ENCODE data around the gene SEPTIN1.

Gene SEPTIN1

DNA sequence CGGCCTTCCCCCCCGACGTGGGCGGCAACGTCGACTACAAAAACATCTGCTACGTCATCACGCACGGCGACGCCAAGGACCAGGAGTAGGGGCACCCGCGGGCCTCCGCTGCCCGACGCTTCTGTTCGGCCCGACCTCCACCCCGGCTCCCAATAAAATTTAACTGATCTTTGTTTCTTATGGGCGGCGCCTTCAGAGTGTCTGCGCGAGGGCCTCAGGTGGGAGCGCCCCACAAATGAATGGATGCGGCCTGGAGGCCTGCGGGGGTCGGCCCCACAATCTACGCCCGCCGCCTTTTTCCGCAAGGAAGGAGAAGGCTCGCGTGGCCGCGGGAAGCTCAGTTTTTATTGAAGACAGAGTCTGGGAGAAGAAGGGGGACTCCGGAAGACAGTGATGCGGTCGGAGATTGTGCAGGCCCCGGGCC is 4.5 kb downstream of the SEPTIN1 start:
- in situ Hi-C loops (cut with HindIII; ENCODE audit: low sequenced_read_pairs): no loop called here

DNA sequence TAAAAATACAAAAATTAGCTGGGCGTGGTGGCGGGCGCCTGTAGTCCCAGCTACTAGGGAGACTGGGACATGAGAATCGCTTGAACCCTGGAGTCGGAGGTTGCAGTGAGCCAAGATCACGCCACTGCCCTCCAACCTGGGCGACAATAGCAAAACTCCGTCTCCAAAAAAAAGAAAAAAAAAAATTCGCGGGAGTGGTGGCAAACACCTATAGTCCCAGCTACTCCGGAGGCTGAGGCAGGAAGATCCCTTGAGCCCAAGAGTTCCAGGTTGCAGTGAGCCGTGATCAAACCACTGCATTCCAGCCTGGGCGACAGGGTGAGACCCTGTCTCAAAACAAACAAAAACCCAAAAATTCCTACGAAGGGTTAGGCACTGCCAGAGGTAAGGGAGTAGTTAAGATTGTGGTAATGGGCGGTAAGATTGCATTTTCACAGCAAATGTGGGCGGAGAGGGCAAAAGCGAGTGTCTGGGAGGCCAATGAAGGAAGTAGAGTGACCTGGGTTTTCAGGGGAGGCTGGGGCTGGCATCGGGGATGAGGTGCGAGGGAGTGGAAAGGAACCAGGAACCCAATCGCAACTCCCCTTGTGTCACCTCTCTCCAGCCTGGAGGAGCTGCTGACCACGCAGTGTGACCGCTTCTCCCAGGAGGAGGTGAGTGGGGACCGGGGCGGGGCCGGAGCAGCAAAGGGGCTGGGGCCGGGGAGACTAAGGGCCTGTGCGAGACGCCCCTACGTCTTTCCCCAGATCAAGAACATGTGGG is 5.1 kb downstream of the SEPTIN1 start:
- in situ Hi-C loops (cut with HindIII; ENCODE audit: low sequenced_read_pairs): no loop called here

DNA sequence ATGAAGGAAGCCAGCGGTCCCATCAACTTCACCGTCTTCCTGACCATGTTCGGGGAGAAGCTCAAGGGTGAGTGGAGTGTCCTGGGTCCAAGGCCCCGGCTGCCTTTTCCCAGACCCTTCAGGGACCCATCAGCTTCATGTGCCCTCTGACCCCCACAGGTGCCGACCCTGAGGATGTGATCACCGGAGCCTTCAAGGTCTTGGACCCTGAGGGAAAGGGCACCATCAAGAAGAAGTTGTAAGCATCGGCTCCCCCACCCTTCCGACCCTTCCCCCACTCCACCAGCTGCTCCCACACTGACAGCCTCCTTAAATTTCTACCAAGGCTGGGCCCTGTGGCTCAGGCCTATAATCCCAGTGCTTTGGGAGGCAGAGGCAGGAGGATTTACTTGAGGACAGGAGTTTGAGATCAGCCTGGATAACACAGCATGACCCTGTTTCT is 5.9 kb downstream of the SEPTIN1 start:
- in situ Hi-C loops (cut with HindIII; ENCODE audit: low sequenced_read_pairs): no loop called here

DNA sequence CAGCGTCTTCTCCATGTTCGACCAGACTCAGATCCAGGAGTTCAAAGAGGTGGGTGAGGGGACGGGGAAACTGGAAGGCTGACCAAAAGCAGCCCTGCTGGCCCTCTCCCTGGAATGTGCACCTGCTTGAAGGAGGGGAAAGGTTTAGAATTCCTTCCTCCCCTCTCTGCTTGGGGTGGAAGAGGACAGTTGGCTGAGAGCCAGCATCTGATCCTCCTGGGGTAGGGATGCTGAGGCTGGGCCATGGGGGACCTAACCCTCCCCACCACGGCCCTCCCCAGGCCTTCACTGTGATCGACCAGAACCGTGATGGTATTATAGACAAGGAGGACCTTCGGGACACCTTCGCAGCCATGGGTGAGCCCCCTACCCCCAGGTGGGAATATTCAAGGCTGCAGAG is 6.5 kb downstream of the SEPTIN1 start:
- in situ Hi-C loops (cut with HindIII; ENCODE audit: low sequenced_read_pairs): no loop called here

DNA sequence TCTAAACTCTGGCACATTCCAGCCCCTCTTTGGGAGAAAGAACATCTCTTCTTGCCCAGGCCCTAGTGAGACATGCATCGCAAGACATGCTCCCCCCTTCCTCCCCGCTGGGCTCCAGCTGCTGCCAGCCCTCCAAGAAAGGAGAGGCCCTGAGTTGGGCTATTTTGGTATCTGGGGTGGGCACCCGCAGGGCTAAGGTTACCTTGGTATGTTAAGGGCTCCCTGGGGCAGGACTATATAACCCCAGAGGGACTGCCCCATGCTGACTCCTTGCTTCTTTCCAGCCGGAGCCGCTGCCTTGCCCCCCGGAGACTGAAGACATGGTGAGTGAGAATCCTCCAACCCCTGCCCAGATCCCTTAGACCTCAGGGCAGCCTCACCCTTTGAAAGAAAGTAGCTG is 7.8 kb downstream of the SEPTIN1 start, which contains the start of gene MYL11:
Gene MYL11 (plus strand): TSS at position 265 of the 400 bp plus-strand sequence. CDS start 56 bp downstream, at position 321.
- in situ Hi-C loops (cut with HindIII; ENCODE audit: low sequenced_read_pairs): no loop called here

DNA sequence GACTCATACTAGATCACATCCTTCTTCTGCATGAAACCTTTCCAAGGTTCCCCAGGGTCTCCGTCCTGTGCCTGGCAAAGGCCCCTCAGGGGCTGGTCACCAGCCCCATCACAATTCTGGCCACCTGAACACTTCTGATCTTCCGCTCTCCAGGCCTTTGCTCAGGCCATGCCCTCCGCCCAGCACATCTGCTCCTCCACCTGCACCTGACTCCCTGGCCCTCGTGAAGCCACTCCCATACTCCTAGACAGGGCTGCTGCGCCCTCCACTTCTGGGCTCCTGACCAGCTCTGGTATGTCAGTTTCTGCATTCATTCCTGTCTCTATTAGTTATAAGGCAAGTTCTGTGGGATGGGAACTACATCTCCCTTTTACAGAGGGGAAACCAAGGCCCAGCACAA is 9.6 kb downstream of the SEPTIN1 start:
- in situ Hi-C loops (cut with HindIII; ENCODE audit: low sequenced_read_pairs): no loop called here

DNA sequence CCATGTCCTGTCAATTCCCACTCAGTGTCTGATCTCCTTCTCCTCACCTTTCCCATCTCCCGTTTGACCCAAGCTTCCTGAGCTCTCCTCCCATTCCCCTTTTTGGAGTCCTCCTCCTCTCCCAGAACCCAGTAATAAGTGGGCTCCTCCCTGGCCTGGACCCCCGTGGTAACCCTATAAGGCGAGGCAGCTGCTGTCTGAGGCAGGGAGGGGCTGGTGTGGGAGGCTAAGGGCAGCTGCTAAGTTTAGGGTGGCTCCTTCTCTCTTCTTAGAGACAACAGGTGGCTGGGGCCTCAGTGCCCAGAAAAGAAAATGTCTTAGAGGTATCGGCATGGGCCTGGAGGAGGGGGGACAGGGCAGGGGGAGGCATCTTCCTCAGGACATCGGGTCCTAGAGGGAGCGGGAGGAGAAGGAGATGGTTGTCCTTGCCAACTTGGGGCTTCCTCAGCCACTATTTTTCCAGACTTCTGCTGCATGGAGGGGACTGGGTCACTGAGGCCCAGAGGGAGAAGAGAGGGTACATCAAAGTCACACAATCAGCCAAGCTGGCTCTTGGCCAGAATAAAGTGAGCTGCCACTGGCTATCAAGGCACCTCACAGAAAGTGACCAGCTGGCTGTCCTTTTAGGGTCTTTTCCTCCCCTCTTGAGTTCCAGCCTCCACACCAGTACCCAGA is 10.2 kb downstream of the SEPTIN1 start:
- in situ Hi-C loops (cut with HindIII; ENCODE audit: low sequenced_read_pairs): no loop called here

DNA sequence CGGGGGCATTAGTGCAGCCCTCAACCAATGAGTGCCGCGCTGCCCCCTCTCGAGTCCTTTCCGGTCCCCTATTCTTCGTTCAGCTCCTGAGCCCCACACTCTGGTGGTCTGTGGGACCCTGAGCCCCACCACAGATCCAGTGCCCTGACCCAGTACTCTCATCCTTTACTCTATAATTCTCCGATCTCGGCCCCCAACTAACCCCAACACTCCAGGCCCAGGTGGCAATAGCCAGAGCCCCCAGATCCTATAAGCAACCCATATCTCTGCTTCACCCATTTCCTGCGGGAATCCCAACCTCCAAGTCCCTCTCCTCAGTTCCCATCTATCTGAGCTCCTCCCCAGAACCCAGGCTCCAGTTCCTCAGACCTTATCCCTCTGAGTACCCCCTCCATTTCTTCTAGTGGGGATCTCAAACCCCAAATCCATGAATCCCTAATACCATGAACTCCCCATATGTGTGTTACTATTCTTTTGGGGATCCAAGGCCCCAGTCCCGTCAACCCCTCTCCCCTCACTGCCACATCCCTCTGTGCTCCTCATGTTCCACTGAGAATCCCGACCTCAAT is 11.0 kb downstream of the SEPTIN1 start:
- in situ Hi-C loops (cut with HindIII; ENCODE audit: low sequenced_read_pairs): no loop called here

DNA sequence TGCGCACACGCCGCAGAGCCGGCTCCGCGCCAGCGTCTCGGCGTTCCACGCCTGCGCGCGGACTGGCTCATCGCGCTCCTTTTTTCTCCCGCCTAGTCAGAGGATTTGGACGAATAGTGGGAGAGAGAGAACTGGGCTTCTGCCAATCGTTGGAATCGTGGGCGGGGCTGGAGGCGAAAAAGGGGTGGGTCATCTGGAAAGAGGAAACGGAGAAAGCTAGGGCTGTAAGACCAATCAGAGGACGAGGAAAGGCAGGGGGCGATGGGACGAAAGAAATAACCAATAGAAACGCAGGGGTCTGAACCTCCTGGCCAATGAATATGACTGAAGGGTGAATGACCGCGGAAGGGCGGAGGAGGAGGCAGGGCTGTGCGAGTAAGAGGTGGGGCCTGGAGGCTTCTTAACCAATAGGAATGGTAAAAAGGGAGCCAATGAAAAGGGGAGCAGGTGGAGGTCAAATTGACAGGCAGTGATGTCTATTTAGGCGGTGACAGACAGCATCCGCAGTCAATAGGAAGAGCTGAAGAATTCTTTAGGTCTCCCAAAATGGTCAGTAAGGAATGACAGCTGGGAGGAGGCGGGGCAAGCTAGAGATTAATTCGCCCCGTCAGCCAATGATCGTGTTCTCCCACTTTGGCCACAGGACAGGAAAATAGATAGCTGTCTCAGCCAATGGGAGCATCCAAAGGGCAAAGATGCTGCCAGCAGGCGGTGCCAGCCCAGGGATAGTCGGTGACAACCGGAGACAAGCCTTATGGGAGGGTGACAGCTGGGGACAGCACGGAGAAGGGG is 11.7 kb downstream of the SEPTIN1 start, which contains the start of gene TBC1D10B:
Gene TBC1D10B (minus strand): TSS at position 39 of the 792 bp plus-strand sequence. CDS start 311 bp downstream, outside the sequence.
- in situ Hi-C loops (cut with HindIII; ENCODE audit: low sequenced_read_pairs): no loop called here

DNA sequence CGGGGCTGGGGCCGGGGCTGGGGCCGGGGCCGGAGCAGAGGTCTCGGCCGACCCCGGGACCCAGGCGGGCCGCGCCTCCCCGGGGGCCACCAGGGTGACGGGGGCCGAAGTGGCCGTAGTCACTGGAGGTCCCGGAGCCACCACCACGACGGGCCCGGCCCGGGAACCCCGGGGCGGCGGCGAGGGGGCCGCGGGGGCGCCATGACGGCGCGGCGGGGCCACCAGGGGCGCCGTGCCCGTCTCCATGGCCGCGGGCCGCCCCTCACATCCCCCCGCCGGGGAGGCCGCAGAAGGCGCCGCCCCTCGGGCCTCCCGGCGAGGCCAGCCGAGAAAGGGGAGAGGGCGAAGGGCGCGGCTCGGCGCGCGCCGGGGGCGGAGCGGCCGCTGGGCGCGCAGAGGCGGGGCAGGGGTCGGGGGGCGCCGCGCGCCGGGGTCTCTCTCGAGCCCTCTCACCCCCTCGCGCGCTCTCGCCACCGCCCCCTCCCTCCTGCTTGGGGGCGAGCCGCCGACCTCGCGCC is 12.4 kb downstream of the SEPTIN1 start:
- in situ Hi-C loops (cut with HindIII; ENCODE audit: low sequenced_read_pairs): no loop called here

DNA sequence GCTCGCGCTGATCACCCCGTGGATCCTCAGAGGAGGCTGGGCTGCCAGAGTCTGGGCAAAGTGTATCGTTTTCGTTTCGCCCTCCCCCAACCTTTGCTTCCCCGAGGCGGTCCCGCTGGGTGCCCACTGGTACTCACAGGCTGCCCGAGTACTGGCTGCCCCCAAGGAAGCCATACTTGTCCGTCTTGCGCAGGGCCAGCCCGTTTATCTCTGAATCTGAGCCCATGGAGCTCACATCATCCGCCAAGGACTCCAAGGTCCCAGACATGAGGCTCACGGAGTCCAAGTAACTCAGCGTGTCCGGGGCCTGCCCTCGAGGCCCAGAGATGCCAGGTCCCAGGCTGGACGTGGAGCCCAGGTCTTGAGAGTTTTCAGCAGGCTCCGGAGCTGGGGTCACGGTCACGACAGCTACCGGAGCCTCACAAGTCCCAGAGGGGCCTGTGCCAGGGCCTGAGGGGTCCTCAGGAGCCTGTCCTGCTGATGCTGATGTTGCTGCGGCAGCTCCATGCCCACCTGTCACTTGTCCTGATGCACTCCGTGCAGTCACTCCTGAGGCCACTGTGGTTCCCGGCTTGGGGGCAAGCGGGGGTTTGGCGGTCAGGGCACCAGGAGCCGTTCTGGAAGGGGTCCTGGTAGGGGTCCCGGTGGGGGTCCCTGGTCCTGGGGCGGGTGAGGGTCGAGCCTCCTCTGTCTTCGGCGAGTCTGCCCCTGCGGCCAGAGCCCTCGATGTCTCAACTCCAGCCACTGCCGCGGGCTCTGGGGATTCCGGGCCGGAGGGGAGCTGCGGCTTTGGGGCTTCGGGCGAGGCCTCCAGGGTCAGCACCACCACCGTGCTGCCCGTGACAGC is 13.0 kb downstream of the SEPTIN1 start:
- in situ Hi-C loops (cut with HindIII; ENCODE audit: low sequenced_read_pairs): no loop called here

DNA sequence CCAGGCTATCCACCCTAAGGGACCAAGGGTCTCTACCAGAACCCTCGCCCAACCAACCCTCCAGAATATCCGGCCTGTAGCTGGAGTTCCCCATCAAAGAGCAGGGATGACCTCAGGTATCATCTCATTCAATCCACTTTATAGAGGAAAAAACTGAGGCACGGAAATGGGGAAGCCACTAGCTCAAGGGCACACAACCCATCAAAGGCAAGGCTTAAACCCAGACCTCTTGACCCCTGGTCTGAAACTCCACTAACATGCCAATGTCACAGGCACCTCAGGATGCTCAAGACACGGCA is 13.6 kb downstream of the SEPTIN1 start:
- in situ Hi-C loops (cut with HindIII; ENCODE audit: low sequenced_read_pairs): no loop called here

DNA sequence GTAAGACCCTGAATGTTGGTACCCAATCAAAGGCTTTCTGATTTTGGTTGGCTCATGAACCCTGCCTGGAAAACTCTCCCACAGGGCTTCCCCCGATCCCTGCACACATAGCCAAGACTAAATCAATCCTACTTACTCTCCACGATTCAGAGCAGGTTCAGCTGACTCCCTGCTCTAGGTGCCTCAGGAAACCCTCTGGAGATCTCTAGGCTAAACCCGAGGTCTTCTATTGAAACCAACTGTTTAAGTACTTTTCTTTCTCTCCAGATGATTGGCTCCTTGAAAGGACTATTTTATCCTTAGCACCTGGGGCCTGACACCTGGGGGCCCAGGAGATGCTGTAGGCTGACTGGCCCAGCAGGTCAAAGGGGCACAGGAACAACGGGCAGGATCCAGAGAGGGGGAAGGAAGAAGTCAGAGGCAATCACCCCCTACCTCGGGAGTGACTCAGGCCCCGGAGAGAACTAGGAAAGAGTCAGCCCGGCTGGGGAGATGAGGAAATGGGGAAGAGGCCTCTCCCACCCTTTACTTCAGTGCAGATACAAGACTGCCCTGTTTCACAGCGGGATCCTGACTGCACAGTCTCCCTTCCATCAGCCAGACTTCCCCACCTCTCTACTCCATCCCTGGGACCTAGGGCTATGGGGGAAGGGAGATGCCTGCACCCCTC is 14.1 kb downstream of the SEPTIN1 start:
- in situ Hi-C loops (cut with HindIII; ENCODE audit: low sequenced_read_pairs): no loop called here

DNA sequence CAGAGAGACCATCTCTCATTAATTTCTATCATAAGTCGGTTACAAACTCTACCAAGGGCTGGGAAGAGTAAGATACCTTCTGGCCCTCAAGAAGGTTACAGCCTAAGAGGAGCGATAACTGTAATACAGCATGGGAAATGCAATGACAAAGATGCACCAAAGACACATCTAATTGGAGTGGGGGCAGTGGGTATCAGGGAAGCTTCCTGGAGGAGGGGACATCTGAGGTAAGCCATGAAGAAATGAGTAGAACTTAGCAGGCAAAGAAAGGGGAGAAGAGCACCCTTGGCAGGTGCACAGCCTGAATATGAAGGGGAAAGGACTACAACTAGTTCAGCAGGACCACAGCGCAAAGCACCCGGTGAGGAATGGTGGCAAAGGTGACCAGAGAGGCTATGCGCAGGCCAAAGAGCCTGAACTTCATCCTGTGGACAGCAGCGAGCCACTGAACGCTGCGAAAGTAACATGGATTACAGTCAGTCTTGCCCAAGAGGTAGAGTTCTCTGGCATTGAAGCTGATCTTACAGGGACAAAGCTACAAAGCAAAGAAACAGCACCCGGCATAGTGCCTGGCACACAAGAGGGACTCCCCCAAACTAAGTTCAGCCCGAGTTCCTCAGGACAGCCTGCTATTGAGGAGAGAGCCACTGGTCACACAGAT is 14.9 kb downstream of the SEPTIN1 start:
- in situ Hi-C loops (cut with HindIII; ENCODE audit: low sequenced_read_pairs): no loop called here

DNA sequence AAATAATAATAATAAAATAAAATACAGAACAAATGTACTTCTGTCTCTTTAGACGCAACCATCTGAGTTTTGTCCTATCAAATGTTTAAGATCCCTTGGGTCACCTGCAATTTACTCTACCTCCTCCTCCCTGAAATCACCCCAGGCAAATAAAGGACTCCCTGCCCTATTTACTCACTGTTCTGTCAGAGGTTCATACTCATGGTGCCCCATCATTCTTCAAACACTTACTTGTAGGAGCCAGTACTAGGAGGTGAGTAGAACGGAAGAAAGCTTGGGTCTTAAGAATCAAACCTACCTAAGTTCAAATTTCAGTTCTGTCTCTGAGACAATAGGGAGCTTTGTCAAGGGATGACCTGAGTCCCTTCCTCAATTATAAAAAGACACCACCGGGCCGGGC is 15.8 kb downstream of the SEPTIN1 start:
- in situ Hi-C loops (cut with HindIII; ENCODE audit: low sequenced_read_pairs): no loop called here

DNA sequence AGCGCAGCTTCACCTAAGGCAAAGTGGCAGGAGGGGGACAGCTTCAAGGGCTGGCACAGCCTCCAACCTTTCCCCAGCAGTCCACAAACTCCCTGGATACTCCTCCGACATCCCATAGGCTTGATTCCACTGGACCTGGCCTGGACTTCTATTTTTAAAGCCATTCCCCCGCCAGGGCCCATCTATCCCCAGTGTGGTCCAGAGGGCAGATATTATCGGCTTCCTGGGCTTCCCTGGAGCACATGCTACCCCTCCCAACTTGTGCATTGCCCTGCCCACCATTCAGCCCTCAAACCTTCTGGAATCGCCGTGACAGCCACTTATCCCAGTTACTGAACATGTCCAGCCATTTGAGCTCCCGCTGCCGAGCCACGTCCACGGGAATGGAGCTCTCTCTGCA is 17.2 kb downstream of the SEPTIN1 start:
- in situ Hi-C loops (cut with HindIII; ENCODE audit: low sequenced_read_pairs): no loop called here

DNA sequence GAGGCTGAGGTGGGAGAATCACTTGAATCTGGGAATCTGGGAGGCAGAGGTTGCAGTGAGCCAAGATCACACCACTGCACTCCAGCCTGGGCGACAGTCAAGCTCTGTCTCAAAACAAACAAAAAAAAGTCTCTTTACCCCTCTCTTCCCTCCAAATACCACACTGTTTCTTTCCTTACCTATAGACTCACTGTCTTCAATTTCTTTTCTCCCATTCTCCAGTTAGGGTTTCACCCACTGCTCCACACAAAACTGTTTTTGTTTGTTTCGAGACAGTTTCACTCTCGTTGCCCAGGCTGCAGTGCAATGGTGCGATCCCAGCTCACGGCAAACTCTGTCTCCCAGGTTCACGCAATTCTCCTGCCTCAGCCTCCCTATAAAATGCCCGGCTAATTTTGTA is 21.2 kb downstream of the SEPTIN1 start:
- in situ Hi-C loops (cut with HindIII; ENCODE audit: low sequenced_read_pairs): no loop called here

DNA sequence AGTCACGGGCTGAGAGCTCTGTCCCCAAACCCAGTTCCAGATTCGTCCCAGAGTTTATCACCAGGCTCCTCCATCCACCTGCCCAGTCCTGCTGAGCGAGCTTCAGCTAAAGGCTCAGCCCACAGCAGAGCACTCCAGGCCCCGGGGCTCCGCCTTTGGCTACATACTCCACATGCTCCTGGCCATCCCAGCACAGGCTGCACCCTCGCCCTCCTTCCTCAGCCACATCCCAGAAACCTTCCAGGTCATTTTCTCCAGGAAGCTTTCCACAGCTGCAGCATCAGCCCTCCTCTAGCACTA is 22.5 kb downstream of the SEPTIN1 start:
- in situ Hi-C loops (cut with HindIII; ENCODE audit: low sequenced_read_pairs): no loop called here

Measured in DLD1 (cell line).